Activated T-cell treated with anti-CD3 and anti-CD28 coated beads for 4 hours (primary cell): ENCODE results near the gene DGKE.

Experiments used
- DNase-seq: peaks from one replicate; pipeline ENCODE4 v3.0.0-alpha.2; 2020

Gene DGKE

DNA sequence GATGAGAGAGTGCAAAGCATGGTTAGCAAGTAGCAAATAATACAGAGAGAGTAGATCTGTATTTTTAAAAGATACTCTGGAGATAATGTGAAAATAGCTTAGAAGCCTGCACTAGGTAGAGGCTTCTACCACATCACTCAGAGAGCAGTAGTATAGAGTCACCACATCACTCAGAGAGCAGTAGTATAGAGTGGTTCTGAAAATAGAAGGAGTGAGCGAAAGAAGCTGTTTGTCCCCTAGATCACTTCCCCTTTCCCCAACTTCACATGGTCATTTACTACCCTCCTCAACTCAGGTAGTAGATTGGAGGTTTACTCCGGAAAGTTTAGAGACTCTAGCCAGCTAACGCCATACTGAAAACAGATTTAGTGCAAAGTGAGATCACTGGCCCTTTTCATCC, 17.1 kb downstream of the DGKE start:
- no peak for DNase-seq

- no peak for DNase-seq
Observed at GRCh38 chr17:56861899-56862298, 27.9 kb downstream of the DGKE start.

GRCh38 chr17:56863974-56864373, 30.0 kb downstream of the DGKE start:
- no peak for DNase-seq

- no peak for DNase-seq
Observed at GRCh38 chr17:56866076-56866475, 32.1 kb downstream of the DGKE start.

DNA sequence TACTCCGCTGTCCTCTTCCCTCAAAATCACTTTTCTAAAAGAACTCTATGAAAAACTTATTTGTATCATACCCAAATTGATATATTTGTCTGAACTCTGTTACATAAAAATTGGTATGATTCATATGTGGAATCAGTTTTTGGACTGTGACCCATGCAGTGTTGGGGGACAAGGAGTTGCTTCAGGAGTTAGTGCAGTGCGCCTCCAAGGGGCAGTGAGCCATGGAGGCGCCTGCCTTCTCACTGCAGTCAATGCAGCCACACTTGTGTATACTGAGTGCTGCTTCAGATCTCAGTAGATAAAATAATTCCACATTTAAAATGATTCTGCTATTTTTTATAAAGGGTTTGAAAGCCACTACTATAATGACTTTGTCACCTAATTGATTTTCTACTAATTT, 32.5 kb downstream of the DGKE start:
- DNase-seq, result no peak

DNA sequence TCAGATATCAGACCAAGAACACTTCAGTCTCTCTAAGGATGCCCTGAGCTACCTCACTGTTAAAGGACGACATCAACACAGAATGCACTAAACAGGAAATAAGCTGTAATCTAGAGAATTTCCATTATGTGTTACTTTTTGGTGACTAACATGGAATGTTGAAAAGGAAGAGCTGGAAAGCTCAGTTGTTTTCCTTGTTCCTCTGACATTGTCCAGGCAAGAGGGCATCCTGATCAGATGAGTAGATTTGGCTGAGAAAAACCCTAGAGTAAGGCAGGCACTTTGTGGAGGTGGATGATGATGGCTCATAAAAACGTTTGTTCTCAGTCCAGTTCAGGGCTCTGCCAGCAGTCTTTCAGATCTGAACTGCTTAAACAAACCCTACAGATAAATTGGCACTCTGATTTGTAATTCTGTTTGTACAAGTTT, 34.0 kb downstream of the DGKE start:
- no peak for DNase-seq

DNA sequence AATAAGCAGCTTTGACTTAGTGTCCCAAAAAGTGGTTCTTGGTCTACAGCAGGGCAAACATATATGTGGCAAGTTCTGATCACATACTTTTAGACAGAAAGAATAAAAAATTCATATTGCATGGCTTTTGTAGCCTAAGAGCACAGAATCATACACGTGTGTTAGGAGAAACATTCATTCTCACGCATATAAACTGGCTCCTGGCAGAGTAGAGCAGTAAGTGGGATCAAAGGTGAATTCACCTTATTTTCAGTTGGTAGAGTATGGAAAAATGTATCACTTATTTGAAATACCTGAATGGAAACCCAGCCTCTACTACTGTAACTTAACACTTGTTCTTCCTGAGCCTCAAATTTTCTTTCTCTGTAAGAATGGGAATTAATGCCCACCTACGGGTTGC, 34.8 kb downstream of the DGKE start:
- DNase-seq, result no peak

DNA sequence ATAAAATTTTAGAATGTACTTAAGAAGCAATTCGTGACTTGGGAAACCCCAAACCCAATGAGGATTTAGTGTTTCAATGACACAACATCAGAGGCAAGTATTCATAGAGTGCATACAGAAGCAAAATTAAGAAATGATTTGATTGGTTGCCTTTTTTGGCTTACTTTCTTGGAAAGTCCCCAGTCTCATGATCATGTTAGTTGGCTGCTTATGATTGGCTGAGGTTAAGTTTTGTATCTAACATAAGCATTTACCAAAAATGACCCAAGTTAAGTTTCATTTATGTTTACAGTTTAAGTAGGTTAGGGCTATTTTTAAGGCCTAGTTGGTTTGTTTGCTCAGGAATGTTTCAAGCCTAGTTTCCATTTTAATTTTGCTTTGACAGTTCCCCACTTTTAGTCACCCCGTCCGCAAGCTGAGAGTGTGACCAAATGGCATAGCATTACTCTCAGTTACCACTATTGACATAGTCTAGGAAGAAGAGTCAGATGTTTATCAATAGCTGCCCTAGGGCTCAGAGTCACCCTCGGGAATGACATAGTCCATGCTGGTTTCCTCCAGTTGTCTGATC, 36.2 kb downstream of the DGKE start:
- DNase-seq, result no peak

GRCh38 chr17:56876766-56877179, 42.8 kb downstream of the DGKE start:
- no peak for DNase-seq

- DNase-seq, result no peak
Observed at GRCh38 chr17:56879280-56879679, 45.3 kb downstream of the DGKE start.

- no peak for DNase-seq
Observed at GRCh38 chr17:56880133-56880532, 46.2 kb downstream of the DGKE start.

- no peak for DNase-seq
Observed at GRCh38 chr17:56880571-56880970, 46.6 kb downstream of the DGKE start.

GRCh38 chr17:56881685-56882295, 47.8 kb downstream of the DGKE start:
- no peak for DNase-seq

- DNase-seq, result no peak
Observed at GRCh38 chr17:56883616-56884015, 49.7 kb downstream of the DGKE start.

GRCh38 chr17:56884483-56885311, 50.7 kb downstream of the DGKE start:
- DNase-seq, result no peak

- no peak for DNase-seq
Observed at GRCh38 chr17:56885312-56885657, 51.3 kb downstream of the DGKE start.

DNA sequence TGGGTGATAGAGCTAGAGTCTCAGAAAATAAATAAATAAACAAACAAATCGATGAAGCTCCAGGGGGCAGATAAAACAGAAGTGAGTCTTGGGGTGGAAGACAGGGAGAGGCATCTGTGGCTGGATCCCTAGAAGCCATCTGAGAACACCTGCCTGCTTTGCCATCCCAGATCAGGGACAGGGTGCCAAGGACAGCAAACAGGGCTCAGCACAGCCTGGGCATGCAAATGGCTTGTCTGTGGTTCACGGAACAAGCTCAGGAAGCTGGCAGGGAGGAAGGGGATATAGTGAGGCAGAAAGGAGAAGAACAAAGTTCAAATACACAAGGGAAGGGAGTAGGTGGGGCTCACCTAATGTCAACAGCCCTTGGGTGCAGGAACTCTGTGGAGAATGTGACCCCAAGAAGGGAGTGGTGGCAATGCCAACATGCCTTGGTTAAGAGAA, 52.4 kb downstream of the DGKE start:
- DNase-seq, result no peak

GRCh38 chr17:56887105-56887504, 53.2 kb downstream of the DGKE start:
- DNase-seq, result no peak

DNA sequence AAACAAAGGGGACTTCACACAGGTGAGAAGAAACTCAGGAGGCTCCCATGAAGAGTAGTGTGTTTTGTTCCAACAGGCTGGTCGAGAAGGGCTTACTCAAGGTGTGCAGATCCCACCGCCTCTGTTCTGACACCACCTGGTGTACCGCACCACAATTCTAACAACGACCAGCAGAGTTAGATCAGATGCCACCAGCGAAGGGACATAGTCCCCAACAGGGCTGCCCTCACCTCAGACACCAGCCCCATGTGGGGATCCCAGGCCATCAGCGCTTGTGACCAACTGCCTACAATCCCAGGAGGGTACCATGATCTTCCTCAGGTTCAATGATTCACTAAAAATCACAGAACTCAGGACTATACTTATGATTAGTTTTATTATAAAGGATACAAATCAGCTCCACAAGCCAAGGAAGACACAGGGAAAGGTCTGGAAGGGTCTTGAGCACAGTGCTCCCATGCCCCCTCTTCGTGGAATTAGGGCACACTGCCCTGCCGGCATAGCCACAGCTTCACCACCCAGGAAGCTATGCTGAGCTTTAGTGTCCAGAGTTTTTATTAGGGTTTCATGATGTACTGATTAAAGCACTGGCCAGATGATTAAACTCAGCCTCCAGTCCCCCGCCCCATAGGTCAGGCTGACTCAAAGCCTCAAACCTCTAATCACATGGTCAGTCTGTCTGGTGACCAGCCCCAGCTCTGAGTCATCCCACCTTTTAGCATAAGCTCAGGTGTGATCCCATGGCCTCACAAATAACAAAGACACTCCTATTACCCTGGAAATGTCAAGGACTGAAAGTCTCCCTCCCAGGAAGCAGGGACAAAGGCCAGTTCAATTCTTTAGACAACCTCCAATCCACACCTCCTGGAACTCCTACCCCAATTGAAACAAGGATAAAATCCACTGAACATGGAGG, 53.9 kb downstream of the DGKE start:
- no peak for DNase-seq

GRCh38 chr17:56890390-56890789, 56.4 kb downstream of the DGKE start:
- no peak for DNase-seq

DNA sequence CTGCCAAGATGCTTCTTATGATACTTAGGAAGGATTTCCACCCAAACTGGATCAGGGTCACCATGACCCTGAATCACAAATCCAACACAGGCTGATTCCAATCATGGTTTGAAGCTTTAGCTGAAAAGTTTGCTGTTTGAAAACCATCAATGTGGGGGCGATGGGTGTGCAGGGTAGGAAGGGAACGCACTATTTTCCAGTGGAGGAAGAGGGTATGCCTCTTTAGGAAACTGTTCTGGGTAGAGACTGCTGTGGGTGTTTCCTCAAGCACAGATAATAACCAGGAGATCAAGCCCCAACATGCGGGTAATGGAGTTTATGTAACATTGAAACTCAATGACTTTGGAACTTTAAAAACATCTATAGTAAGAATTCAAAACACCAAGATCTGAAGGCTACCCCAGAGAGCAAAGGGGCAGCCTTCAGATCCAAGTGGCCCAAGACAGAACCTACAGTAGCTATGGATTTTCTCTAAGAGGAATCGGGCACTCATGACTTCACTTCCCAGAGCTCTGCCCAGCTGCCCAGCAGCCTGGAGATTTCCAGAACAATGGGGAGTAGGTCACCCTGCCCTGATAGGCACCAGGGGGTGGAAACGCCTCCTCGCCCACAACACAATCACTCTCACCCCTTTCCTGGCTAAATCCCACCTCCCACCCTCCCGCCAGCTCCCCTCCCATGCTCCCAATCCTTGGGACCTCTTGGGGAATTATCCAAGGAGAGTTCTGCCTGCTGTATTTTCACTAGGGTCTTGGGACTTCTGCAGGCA, 57.1 kb downstream of the DGKE start:
- no peak for DNase-seq

DNA sequence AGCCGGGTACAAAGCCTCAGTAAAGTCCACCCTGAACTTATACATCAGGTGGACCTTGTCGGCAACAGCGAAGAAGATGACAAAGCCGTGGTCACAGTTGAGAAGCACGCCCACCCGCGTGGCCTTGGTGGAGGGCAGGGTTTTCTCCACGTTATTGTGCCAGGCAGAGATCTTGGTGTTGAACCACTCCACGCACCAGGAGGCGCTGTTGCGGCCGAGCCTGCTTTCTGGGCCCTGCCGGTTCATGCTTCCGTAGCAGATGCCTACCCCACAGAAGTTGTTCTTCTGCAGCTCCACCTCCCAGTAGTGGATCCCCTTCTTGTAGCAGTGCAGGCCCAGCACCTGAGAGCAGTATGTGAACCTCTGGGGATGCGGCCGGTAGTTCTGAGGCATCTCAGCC, 57.8 kb downstream of the DGKE start:
- DNase-seq, result peak; percentile 36
